Sigmoid colon (tissue), 7 donors: ENCODE data around the gene KLHDC3. TPM values are rescaled to one million over a fixed set of nuclear protein-coding genes. Genes with fewer than 3 reads are reported as not detected.
"Not testable (repeated sequence)": the region's sequence is repeated elsewhere in the genome, so short reads cannot be mapped to it uniquely, and the experiment has no call there.

Experiments
- DNase-seq: peaks from one replicate; pipeline ENCODE4 v3.0.0-alpha.2; 2019
- H3K27ac ChIP-seq, 4 donors: fragments of 200-600 bp; sonication (generic); one replicate each; pipeline ENCODE4 v1.5.1; 2016 to 2019; ENCODE audit warnings: mild to moderate bottlenecking in 1 of 4
- H3K27me3 ChIP-seq, 3 donors: fragments of 200-600 bp; sonication (generic); one replicate each; pipeline ENCODE4 v1.5.1; 2019; ENCODE audit warnings: mild to moderate bottlenecking in 1 of 3
- H3K36me3 ChIP-seq, 4 donors: fragments of 200-600 bp; sonication (generic); one replicate each; pipeline ENCODE4 v1.5.1; 2016 to 2019
- H3K4me1 ChIP-seq, 4 donors: fragments of 200-600 bp; sonication (generic); one replicate each; pipeline ENCODE4 v1.5.1; 2017 to 2019
- H3K4me3 ChIP-seq, 4 donors: fragments of 200-600 bp; sonication (generic); one replicate each; pipeline ENCODE4 v1.5.1; 2017 to 2019; ENCODE audit warnings: mild to moderate bottlenecking in 2 of 4, moderate library complexity in 1 of 4
- H3K9me3 ChIP-seq, 4 donors: fragments of 200-600 bp in 3 of 4; sonication (generic) in 3 of 4; one replicate each; pipeline versions ENCODE4 v1.5.1 to v1.6.1; 2013 to 2019
- CTCF ChIP-seq, 4 experiments: fragments of 450-650 bp in 3 of 4; fragments of 200-600 bp in 1 of 4; IDR thresholded peaks; one replicate each; pipeline ENCODE4 v1.5.1; 2016 to 2019; ENCODE audit warnings: antibody characterized with exemption in 4 of 4, mild to moderate bottlenecking in 3 of 4, moderate library complexity in 2 of 4
- EP300 ChIP-seq, 4 donors: sonication (generic); formaldehyde crosslinking; IDR thresholded peaks; one replicate each; pipeline ENCODE4 v1.6.1; 2017; ENCODE audit warnings: antibody characterized with exemption in 4 of 4
- POLR2A ChIP-seq, 2 donors: fragments of 450-650 bp; IDR thresholded peaks; one replicate each; pipeline ENCODE4 v1.6.1; 2016; ENCODE audit warnings: antibody characterized with exemption in 2 of 2, mild to moderate bottlenecking in 2 of 2, moderate library complexity in 2 of 2
- POLR2AphosphoS5 ChIP-seq, 4 donors: sonication (generic); formaldehyde crosslinking; IDR thresholded peaks; one replicate each; pipeline ENCODE4 v1.6.1; 2017; ENCODE audit warnings: antibody characterized with exemption in 4 of 4
- WGBS, 2 donors: extraction: QIAGEN DNeasy Blood & Tissue Kit; methylation state at CpG; one replicate each; pipeline ENCODE4 v1.1.7; 2013; 5-methylcytosine and 5-hydroxymethylcytosine counted together
- intact Hi-C: fragments of 100-400 bp; cut with DNase I; formaldehyde crosslinking; loops from one replicate; pipeline ENCODE4 v1.15.1; 2023
- polyA plus RNA-seq, 3 donors: library from polyadenylated mRNA; stranded (reverse); fragments of 200-250 nt; gene quantifications; one replicate each; pipeline ENCODE4 v1.2.3, GENCODE V29; 2013
- total RNA-seq, 4 donors: library from RNA; depleted of rRNA; stranded (reverse); fragments of >200 nt; gene quantifications; one replicate each; pipeline ENCODE4 v1.1.0, GENCODE V29; 2016
- donor health status: healthy with polysubstance abuse.
- donor health status: Bipolar disorder and iron deficiency.
- donor health status: healthy.

Gene KLHDC3
- total and polyA plus RNA-seq, 7 donors, result 64.3 to 158 (median 69.7) TPM

GRCh38 chr6:42996513-42996912 is 17.5 kb upstream of the KLHDC3 start:
- Histone ChIP-seq H3K27ac (no peak overlapping the region), H3K4me3 (no peak overlapping the region), H3K4me1 (no peaks in the 10 kb centered on the region), H3K27me3 (no peaks in the 10 kb centered on the region), H3K36me3 (peaks cover 0 to 16% (median 0%) of the 10 kb centered on the region in 4 donors), H3K9me3 (no peaks in the 10 kb centered on the region)
- intact Hi-C loops, result no loop called here
- no peak for DNase-seq
- no peak for TF ChIP-seq POLR2A (IDR thresholded peaks at IDR 0.05)

- H3K27ac ChIP-seq, H3K27me3 ChIP-seq, H3K4me3 ChIP-seq, H3K9me3 ChIP-seq, DNase-seq, H3K4me1 ChIP-seq, intact Hi-C loops: not testable (repeated sequence)
- H3K36me3 ChIP-seq, result peaks cover 0 to 16% (median 0%) of the 10 kb centered on the region in 4 donors
- 94 to 96% methylated on average over 9 of the region's 9 CpGs for WGBS, 2 donors
Observed at GRCh38 chr6:42998205-42998604, 15.8 kb upstream of the KLHDC3 start.

- intact Hi-C loops, result no loop called here
- WGBS, 2 donors, result 96 to 97% methylated on average over 8 of the region's 8 CpGs
Observed at GRCh38 chr6:43001843-43002242, 12.2 kb upstream of the KLHDC3 start.

GRCh38 chr6:43005844-43006243 is 8.2 kb upstream of the KLHDC3 start:
- Histone ChIP-seq H3K4me1 (no peaks in the 10 kb centered on the region), H3K9me3 (no peaks in the 10 kb centered on the region), H3K4me3 (no peak overlapping the region), H3K27ac (no peak overlapping the region), H3K36me3 (peaks cover 22 to 65% (median 37%) of the 10 kb centered on the region in 4 donors), H3K27me3 (no peaks in the 10 kb centered on the region)
- TF ChIP-seq EP300 (IDR thresholded peaks at IDR 0.05) (no peak), POLR2A (IDR thresholded peaks at IDR 0.05) (no peak), POLR2AphosphoS5 (IDR thresholded peaks at IDR 0.05) (no peak), CTCF (IDR thresholded peaks at IDR 0.05) (no peak)
- intact Hi-C loops, result no loop called here
- no peak for DNase-seq
- WGBS, 2 donors, result 91 to 95% methylated on average over 5 of the region's 5 CpGs

More at GRCh38 chr6:43001843-43002242, 12.2 kb upstream of the KLHDC3 start:
- Histone ChIP-seq H3K4me1 (no peaks in the 10 kb centered on the region), H3K9me3 (no peaks in the 10 kb centered on the region), H3K4me3 (no peak overlapping the region), H3K27me3 (no peaks in the 10 kb centered on the region), H3K36me3 (peaks cover under 1 to 24% (median 5%) of the 10 kb centered on the region in 4 donors), H3K27ac (no peak overlapping the region)
- no peak for DNase-seq
- TF ChIP-seq POLR2AphosphoS5 (IDR thresholded peaks at IDR 0.05) (no peak), POLR2A (IDR thresholded peaks at IDR 0.05) (no peak), CTCF (IDR thresholded peaks at IDR 0.05) (no peak)

GRCh38 chr6:43006251-43006650 is 7.8 kb upstream of the KLHDC3 start:
- peaks cover 26 to 69% (median 41%) of the 10 kb centered on the region in 4 donors for H3K36me3 ChIP-seq
- H3K4me3 ChIP-seq, result no peak overlapping the region
- no peak overlapping the region for H3K27ac ChIP-seq
- no peaks in the 10 kb centered on the region for H3K27me3 ChIP-seq
- H3K9me3 ChIP-seq, result no peaks in the 10 kb centered on the region
- 96 to 97% methylated on average over 11 of the region's 11 CpGs for WGBS, 2 donors
- DNase-seq, result no peak
- no peak for TF ChIP-seq POLR2A (IDR thresholded peaks at IDR 0.05)
- no peak for TF ChIP-seq POLR2AphosphoS5 (IDR thresholded peaks at IDR 0.05)
- intact Hi-C loops, result no loop called here
- H3K4me1 ChIP-seq, result no peaks in the 10 kb centered on the region

- intact Hi-C loops, result no loop called here
Observed at GRCh38 chr6:43007126-43007525, 6.9 kb upstream of the KLHDC3 start.

More at GRCh38 chr6:43007126-43007525, 6.9 kb upstream of the KLHDC3 start:
- Histone ChIP-seq H3K36me3 (peaks cover 26 to 77% (median 49%) of the 10 kb centered on the region in 4 donors), H3K9me3 (no peaks in the 10 kb centered on the region), H3K27ac (no peak overlapping the region), H3K27me3 (no peaks in the 10 kb centered on the region), H3K4me1 (peaks cover 0 to 5% (median 2%) of the 10 kb centered on the region in 4 donors), H3K4me3 (no peak overlapping the region)
- no peak for DNase-seq
- 93 to 96% methylated on average over 9 of the region's 9 CpGs for WGBS, 2 donors
- TF ChIP-seq POLR2A (IDR thresholded peaks at IDR 0.05) (no peak), POLR2AphosphoS5 (IDR thresholded peaks at IDR 0.05) (no peak), CTCF (IDR thresholded peaks at IDR 0.05) (no peak), EP300 (IDR thresholded peaks at IDR 0.05) (no peak)
